ENCODE data around the gene RNGTT. TPM values are rescaled to one million over a fixed set of nuclear protein-coding genes. Genes with fewer than 3 reads are reported as not detected.
"Not testable (repeated sequence)": the region's sequence is repeated elsewhere in the genome, so short reads cannot be mapped to it uniquely, and the experiment has no call there.

RNGTT gene
- total RNA-seq, 1 experiment from 2014 or later = 15.2 TPM

DNA sequence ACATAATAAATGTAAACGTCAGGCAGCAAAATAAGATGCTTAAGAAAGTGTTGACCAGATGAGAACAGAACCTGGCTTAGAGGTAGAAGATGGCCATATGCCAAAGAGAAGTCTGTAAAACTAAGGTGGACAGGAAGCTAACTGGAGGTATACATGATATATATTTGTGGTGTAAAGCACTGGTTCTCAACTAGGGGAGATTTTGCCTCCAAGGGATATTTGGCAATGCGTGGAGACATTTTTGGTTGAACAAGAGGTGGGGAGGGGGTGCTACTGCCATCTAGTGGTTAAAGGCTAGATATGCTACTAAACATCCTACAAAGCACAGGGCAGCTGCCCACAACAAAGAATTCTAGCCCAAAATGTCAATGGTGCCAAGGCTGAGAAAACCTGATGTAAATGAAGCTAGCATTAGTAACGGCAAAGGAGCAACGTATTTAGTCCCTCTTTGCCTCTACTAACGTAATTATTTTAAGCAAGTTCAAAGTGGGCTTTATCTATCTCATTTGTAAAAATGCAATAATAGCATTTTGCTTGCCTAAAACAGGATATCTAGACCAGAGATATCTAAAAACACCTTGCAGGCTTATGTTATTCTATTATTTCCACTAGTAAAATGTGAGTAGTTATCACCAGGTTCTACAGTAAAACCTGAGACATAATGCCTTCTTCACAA, 182.6 kb downstream of the RNGTT start:
- Histone ChIP-seq H4K20me1 (ENCODE audit: insufficient read depth) (no peaks in the 10 kb centered on the region), H3K9me3 (ENCODE audit: insufficient read depth, low read depth) (no peaks in the 10 kb centered on the region), H3K27ac (no peak overlapping the region), H3K4me2 (no peak overlapping the region), H3K9me2 (ENCODE audit: insufficient read depth) (no peaks in the 10 kb centered on the region), H2AFZ (no peak overlapping the region), H3K4me1 (replicated peaks; ENCODE audit: insufficient read depth) (no peaks in the 10 kb centered on the region), H3K27me3 (ENCODE audit: insufficient read depth, low read depth) (no peaks in the 10 kb centered on the region), H3F3A (ENCODE audit: insufficient read depth, low read depth) (no peaks in the 10 kb centered on the region), H3K36me3 (ENCODE audit: low read depth) (no peaks in the 10 kb centered on the region), H3K79me2 (ENCODE audit: low read depth) (no peaks in the 10 kb centered on the region), H3K4me3 (no peak overlapping the region)
- ChIA-PET CTCF (interaction anchor here (0.6 to 0.7 kb wide), 3 partner anchors 62 to 939 kb away, joined by 3 to 8 read pairs (median 4); no protein-coding TSS in a partner anchor), POLR2A (ENCODE audit: unreplicated experiment) (no interaction called here)
- TF ChIP-seq, protein P1, sequence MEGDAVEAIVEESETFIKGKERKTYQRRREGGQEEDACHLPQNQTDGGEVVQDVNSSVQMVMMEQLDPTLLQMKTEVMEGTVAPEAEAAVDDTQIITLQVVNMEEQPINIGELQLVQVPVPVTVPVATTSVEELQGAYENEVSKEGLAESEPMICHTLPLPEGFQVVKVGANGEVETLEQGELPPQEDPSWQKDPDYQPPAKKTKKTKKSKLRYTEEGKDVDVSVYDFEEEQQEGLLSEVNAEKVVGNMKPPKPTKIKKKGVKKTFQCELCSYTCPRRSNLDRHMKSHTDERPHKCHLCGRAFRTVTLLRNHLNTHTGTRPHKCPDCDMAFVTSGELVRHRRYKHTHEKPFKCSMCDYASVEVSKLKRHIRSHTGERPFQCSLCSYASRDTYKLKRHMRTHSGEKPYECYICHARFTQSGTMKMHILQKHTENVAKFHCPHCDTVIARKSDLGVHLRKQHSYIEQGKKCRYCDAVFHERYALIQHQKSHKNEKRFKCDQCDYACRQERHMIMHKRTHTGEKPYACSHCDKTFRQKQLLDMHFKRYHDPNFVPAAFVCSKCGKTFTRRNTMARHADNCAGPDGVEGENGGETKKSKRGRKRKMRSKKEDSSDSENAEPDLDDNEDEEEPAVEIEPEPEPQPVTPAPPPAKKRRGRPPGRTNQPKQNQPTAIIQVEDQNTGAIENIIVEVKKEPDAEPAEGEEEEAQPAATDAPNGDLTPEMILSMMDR (conservative IDR thresholded peaks at IDR 0.05) = peak; percentile 75
- no peak for TF ChIP-seq EZH2 (IDR thresholded peaks at IDR 0.05; ENCODE audit: low read depth)
- no TSS peak for BruUV-seq (replicated peaks)
- peak; percentile 38 for DNase-seq
- intact Hi-C loops (cut with micrococcal nuclease; ENCODE audit: unreplicated experiment) = loop anchor here (2.0 kb wide), 1 partner anchor 852 kb away; no protein-coding TSS in a partner anchor

DNA sequence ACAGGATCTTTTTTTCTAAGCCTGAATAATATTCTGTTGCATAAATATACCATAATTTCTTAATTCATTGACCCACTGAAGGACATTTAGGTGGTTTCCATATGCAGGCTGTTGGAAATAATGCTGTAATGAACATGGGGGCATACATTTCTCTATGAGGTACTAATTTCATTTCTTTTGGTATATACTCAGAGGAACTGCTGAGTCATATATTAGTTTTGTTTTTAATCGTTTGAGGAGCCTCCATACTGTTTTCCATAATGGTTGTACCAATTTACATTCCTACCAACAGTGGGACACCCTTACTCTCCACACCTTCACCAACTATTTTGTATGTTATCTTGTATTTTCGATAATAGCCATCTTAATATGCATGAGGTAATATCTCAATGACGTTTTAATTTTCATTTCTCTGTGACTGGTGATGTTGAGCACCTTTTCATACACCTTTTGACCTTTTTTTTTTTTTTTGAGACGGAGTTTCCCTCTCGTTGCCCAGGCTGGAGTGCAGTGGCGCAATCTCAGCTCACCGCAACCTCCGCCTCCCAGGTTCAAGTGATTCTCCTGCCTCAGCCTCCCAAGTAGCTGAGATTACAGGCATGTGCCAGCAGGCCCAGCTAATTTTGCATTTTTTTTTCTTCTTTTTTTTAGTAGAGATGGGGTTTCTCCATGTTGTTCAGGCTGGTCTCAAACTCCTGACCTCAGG, 187.4 kb downstream of the RNGTT start:
- Histone ChIP-seq H3K79me2 (ENCODE audit: low read depth) (no peaks in the 10 kb centered on the region), H3K27ac (no peak overlapping the region), H3K36me3 (ENCODE audit: low read depth) (no peaks in the 10 kb centered on the region), H3K4me2 (no peak overlapping the region), H3K4me1 (replicated peaks; ENCODE audit: insufficient read depth) (no peaks in the 10 kb centered on the region), H2AFZ (no peak overlapping the region), H3F3A (ENCODE audit: insufficient read depth, low read depth) (no peaks in the 10 kb centered on the region), H4K20me1 (ENCODE audit: insufficient read depth) (no peaks in the 10 kb centered on the region), H3K27me3 (ENCODE audit: insufficient read depth, low read depth) (no peaks in the 10 kb centered on the region), H3K9me2 (ENCODE audit: insufficient read depth) (no peaks in the 10 kb centered on the region), H3K4me3 (no peak overlapping the region), H3K9me3 (ENCODE audit: insufficient read depth, low read depth) (no peaks in the 10 kb centered on the region)
- no peak for DNase-seq
- intact Hi-C loops (cut with micrococcal nuclease; ENCODE audit: unreplicated experiment) = no loop called here
- BruUV-seq (replicated peaks) = no TSS peak
- CTCF ChIA-PET = interaction anchor here (0.5 kb wide), 1 partner anchor 1701 kb away, joined by 3 read pairs; no protein-coding TSS in a partner anchor
- no peak for TF ChIP-seq EZH2 (IDR thresholded peaks at IDR 0.05; ENCODE audit: low read depth)
- TF ChIP-seq, protein P1 (conservative IDR thresholded peaks at IDR 0.05) = no peak
- POLR2A ChIA-PET (ENCODE audit: unreplicated experiment) = no interaction called here

DNA sequence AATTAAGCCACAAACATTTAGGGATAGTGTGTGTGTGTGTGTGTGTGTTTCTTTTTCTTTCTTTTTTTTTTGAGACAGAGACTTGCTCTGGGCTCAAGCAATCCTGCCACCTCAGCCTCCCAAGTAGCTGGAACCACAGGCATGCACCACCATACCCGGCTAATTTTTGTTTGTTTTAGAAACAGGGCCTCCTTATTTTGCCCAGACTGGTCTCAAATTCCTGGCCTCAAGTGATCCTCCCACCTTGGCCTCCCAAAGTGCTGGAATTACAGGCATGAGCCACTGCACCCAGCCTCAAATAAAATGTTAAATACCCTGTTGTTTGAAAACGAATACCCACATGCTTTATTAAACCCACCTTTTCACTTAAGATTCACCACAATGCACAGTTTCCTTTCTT, 195.3 kb downstream of the RNGTT start:
- H3K27me3 ChIP-seq (ENCODE audit: insufficient read depth, low read depth); H3K36me3 ChIP-seq (ENCODE audit: low read depth); H3K4me1 ChIP-seq (replicated peaks; ENCODE audit: insufficient read depth); H3F3A ChIP-seq (ENCODE audit: insufficient read depth, low read depth); H4K20me1 ChIP-seq (ENCODE audit: insufficient read depth); H3K4me3 ChIP-seq; H2AFZ ChIP-seq; BruUV-seq (replicated peaks); H3K27ac ChIP-seq; H3K9me2 ChIP-seq (ENCODE audit: insufficient read depth); DNase-seq; CTCF ChIA-PET; H3K9me3 ChIP-seq (ENCODE audit: insufficient read depth, low read depth); POLR2A ChIA-PET (ENCODE audit: unreplicated experiment); intact Hi-C loops (cut with micrococcal nuclease; ENCODE audit: unreplicated experiment); H3K4me2 ChIP-seq; H3K79me2 ChIP-seq (ENCODE audit: low read depth): not testable (repeated sequence)
